ENCODE measurements around the gene CCT3.

DNA sequence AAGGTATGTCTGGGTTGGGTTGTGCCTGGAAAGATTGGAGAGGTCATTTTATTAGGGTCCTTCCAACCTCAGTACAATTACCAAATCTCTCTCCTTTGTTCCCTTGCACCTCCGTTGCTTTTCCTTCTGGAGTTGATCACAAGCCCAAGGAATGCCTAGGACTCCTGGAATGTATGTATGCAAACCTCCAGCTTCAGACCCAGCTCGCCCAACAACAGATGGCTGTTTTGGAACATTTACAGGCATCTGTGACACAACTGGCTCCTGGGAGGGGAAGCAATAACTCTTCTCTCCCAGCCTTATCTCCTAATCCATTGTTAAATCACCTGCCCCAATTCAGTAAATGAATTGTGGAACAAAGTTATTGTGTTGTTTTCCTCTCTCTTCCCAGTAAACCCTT, 8.5 kb upstream of the CCT3 start:
- TF ChIP-seq, protein P1, sequence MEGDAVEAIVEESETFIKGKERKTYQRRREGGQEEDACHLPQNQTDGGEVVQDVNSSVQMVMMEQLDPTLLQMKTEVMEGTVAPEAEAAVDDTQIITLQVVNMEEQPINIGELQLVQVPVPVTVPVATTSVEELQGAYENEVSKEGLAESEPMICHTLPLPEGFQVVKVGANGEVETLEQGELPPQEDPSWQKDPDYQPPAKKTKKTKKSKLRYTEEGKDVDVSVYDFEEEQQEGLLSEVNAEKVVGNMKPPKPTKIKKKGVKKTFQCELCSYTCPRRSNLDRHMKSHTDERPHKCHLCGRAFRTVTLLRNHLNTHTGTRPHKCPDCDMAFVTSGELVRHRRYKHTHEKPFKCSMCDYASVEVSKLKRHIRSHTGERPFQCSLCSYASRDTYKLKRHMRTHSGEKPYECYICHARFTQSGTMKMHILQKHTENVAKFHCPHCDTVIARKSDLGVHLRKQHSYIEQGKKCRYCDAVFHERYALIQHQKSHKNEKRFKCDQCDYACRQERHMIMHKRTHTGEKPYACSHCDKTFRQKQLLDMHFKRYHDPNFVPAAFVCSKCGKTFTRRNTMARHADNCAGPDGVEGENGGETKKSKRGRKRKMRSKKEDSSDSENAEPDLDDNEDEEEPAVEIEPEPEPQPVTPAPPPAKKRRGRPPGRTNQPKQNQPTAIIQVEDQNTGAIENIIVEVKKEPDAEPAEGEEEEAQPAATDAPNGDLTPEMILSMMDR (IDR thresholded peaks at IDR 0.05; ENCODE audit: low read length): no peak
- TF ChIP-seq EZH2 (optimal IDR thresholded peaks at IDR 0.05; ENCODE audit: low read depth, low read length): no peak

All from MM.1S (cell line).